GM19395 (cell line): ENCODE results near the gene MROH2A.

ENCODE experiments used
- ATAC-seq: cut with Tn5 transposase; IDR thresholded peaks from one replicate; pipeline ENCODE4 v1.9.1; 2021; ENCODE audit warnings: mild to moderate bottlenecking, moderate library complexity; ENCODE audit not compliant: unreplicated experiment

The MROH2A gene

DNA sequence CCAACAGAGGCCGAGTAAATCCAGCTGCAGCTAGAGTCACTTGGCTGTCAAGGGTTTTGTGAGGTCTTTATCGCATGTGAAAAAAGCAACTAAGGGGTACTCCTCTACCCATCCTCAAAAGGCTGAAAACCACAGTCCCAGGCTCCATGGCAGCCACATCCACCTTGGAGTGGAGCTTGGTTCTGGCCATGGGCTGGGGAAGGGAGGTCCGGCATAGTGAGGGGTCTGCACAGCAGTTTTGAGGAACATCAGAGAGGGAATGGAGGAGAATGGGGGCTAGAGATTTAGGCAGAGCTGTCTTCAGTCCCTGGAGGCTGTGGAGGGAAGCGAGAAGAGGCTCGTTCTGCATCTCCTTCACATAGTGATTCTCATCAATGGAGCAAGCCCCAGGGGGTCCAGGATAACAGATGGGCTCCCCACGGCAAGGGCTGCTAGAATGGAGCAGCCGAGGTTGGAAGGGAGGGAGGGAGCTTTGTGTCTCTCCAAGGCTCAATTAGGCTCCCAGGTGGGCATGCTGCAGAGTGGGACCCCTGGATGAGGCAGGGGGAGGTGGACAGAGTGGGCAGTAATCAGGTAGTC, 21.0 kb downstream of the MROH2A start:
- ATAC-seq, result no peak

- no peak for ATAC-seq
These were observed 21.6 kb downstream of the MROH2A start for GRCh38 chr2:233799716-233800115.

- ATAC-seq, result no peak
These were observed 22.1 kb downstream of the MROH2A start for GRCh38 chr2:233800208-233800607.

GRCh38 chr2:233801357-233802131, 23.4 kb downstream of the MROH2A start:
- ATAC-seq, result no peak

DNA sequence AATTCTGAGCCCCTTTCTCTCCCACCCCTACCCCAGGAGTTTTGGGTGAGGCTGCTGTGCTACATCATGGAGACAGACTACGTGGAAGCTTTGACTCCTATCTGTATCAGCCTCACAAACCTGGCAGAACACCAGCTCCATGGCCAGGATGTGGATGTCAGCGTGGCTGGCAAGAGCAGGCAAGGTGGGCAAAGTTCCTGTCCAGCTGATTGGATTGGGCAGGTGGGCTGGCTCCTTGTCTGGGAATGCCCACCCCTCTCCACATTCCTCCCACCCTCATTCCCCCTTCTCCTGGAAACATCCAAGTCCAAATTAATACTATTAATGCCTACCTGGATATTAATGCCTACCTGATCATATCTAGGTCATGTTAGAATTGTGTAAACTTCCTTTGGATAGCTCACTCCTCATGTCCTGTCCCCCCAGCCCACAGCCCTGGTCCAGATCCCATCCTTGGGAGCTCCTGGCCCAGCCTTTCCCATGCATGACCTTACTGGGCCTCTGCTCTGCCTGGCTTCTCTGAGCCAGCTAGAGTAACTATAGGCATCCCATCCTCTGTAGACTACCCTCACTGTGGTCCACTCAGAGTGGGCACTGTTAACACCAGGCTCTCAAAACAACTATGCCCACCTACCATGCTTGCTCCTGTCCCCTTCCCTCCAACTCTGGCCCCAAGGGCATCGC, 24.1 kb downstream of the MROH2A start:
- ATAC-seq, result no peak

DNA sequence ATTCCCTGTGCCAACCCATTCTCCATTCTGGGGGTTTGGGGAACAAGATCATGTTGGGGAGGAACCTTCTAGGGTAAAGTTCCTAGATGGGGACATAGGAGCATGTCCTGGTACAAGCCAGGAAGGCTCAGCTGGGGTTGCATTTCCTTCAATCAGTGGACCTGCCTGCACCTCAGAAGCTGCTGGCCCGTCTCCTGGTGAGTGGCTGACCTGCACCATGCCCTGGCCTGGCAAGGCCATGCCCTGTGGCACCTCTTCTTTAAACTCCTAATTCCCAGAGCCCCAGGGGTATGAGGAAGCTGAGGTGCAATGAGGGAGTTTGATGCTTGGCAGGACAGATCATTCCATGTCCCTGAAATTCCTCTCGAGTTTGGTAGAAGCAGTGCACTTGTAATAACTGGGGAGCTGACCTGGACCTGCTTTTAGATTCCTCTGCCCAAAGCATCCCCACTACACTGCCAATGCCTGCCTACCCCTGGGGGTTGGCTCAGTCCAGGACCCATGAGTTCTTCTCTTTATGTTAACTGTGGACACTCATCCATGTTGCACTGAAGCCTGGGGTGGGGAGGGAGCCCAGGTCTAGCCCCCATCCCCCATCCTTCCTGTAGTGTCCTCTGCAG, 25.3 kb downstream of the MROH2A start:
- no peak for ATAC-seq

DNA sequence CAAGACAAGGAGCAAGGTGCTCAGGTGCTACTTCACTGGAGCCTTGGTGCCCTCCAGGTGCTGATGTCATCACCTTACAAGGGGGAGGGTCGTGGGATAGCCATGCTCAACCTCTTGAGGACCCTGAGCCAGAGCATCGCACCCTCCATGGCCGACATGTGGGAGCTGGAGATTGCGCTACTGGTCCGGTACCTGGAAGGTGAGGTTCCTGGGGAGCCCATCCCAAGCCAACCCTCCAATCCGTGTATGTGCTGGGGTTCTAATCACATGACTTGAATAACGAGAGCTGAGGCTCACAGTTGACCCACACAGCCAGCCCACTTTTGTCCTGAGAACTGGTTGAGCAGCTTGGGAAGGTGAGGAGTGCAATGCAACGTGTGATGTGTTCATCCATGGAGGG, 25.9 kb downstream of the MROH2A start:
- ATAC-seq, result no peak

GRCh38 chr2:233807215-233807865, 29.2 kb downstream of the MROH2A start:
- ATAC-seq, result no peak

DNA sequence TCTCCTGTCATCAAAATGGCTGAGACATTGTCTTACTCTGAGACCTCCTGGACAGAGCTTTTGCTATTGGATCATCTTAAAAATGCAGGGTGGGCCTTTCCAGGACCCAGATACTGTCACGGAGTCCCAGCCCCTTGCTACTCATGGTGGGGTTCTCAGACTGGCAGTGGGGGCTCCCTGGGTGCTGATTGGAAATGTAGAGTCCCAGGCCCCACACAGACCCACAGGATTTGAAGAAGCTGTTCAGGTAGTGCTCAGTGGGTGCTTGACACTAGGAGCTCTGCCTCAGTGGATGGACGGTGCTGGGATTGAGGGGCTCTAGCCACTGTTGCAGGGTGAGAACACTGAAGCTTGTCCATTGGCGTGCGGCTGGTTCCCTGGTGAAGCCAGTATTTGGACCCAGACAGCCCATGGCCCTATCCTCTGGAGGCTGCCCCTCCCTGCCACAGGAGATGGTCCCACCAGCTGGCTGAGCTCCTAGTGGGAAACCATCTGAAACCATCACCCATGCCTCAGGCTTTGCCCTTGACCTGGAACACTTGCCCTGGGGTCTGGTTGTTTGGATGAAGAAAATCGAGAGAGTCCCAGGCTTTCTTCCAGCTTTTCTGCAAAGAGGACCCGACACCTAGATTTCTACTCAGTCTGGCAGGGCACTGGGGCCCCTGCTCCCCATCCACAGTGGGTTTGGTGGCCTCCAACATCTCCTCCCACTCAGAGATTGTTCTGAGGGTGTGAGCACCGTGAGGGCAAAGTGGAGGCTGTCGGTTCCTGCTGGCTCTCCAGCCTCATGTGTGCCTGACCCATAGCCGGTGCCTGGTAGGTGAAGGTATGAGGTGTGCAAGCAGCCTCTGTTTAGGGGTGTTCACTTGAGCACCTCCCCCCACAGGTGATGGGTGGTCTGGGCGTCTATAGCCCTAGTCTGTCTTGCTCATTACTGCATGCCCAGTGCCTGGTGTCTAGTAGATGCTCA, 30.1 kb downstream of the MROH2A start:
- ATAC-seq, result no peak

GRCh38 chr2:233810385-233810784, 32.3 kb downstream of the MROH2A start:
- ATAC-seq, result no peak

DNA sequence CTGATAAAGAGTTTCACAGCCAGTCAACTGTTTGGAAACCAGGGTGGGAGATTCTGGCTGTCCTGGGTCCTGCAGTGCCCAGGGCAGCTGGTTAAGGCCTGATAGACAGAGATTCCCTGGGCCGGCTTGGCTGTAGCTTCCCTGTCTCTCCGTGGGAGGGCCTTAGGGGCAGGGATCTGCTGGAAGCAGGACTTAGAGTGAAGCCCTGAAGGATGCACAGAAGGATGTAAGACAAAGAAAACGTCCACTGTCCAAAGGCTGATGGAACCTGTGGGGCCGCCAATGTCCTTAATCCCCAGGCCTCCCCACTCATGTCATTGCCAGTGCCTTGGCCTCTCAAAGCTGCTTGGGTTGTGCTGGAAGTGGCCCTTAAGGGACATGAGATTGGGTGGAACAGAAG, 33.0 kb downstream of the MROH2A start:
- no peak for ATAC-seq

- ATAC-seq, result no peak
These were observed 33.6 kb downstream of the MROH2A start for GRCh38 chr2:233811732-233812131.

DNA sequence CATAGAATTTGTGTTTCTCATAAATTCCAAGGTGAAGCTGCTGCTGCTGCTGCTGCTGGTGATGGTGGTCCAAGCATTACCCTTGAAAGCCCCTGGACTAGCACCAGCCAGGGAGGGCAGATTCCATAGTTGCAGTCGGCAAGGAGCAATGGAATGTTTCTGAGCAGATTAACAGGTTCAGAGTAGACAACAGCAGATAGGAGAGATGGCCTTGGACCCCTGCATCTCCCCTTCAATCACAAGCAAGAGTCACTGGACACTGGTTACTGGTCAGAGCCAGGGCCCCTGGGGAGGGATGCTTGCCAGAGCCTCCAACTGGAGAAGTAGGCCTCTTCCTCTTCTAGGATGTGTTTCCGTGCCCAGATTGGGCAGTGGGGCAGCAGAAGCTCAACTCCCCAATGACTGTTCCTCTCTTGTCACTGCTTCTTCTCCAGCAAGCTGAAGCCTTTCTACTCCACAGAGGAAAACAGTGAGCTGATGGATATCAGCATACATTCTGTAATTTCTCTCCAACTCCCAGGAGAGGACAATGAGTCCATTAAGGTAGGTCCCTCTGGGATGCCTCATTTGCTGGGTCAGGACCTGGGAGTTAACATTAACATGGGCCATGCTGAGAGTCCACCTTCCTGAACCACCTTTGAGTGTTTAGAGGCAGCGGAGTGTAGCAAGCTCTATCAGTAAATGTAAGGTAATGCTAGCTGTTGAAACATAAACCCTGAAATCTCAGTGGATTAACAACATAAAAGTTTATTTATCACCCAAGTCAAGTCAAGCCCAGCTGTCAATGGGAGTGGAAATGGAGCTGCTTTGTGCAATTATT, 35.3 kb downstream of the MROH2A start:
- ATAC-seq, result no peak

GRCh38 chr2:233814056-233814835, 36.1 kb downstream of the MROH2A start:
- no peak for ATAC-seq

- ATAC-seq, result no peak
These were observed 37.7 kb downstream of the MROH2A start for GRCh38 chr2:233815861-233816260.

- no peak for ATAC-seq
These were observed 38.2 kb downstream of the MROH2A start for GRCh38 chr2:233816334-233816733.

GRCh38 chr2:233816771-233817170, 38.6 kb downstream of the MROH2A start:
- ATAC-seq, result no peak

DNA sequence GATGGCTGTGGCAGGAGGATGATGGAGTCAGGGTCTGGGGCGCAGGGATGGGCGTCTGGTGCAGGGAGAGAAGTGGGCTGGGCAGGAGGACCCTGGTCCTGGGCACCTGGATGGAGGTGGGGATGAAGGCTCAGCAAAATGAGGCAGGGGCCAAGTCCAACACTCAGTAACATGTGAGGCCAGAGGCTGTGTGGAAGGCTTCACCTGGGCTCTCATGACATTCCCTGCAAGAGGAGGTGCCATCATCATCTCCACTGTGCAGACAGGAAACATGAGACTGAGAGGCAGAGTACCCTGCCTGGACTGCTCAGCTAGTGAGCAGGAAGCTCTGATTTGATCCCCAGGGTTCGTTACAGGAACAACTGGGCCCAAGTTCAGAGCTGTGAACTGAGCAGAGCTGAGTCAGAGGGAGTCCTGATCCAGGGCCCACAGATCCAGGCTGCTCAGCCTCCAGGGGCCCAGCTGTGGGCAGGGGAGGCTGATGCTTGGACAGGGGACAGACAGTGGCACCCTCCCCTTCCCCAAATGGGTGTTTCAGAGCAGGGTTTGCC, 39.3 kb downstream of the MROH2A start:
- no peak for ATAC-seq
